Upper lobe of left lung (tissue), 6 donors: ENCODE results near the gene NAA30. TPM values are rescaled to one million over a fixed set of nuclear protein-coding genes. Genes with fewer than 3 reads are reported as not detected.

Source experiments
- ATAC-seq, 2 donors: fragments of 200-7000 bp; cut with Tn5 transposase; one replicate each; pipeline ENCODE4 v1.9.1; 2022; ENCODE audit warnings: mild to moderate bottlenecking in 2 of 2, moderate library complexity in 2 of 2; ENCODE audit not compliant: low FRiP score in 2 of 2
- DNase-seq, 2 donors: peaks; one replicate each; pipeline ENCODE4 v3.0.0-alpha.2; 2019 to 2020
- H3K27ac ChIP-seq, 4 donors: fragments of 200-600 bp; sonication (generic); one replicate each; pipeline ENCODE4 v1.5.1; 2016 to 2019
- H3K27me3 ChIP-seq, 4 donors: fragments of 200-600 bp; sonication (generic); one replicate each; pipeline ENCODE4 v1.5.1; 2017 to 2019
- H3K36me3 ChIP-seq, 4 donors: fragments of 200-600 bp; sonication (generic); one replicate each; pipeline ENCODE4 v1.5.1; 2016 to 2019
- H3K4me1 ChIP-seq, 4 donors: fragments of 200-600 bp; sonication (generic); one replicate each; pipeline ENCODE4 v1.5.1; 2018 to 2019
- H3K4me3 ChIP-seq, 4 donors: fragments of 200-600 bp; sonication (generic); one replicate each; pipeline ENCODE4 v1.5.1; 2017 to 2019; ENCODE audit warnings: mild to moderate bottlenecking in 2 of 4, moderate library complexity in 1 of 4
- H3K9me3 ChIP-seq, 4 donors: fragments of 200-600 bp; sonication (generic); one replicate each; pipeline ENCODE4 v1.5.1; 2018 to 2019
- EP300 ChIP-seq, 4 donors: sonication (generic); formaldehyde crosslinking; IDR thresholded peaks; one replicate each; pipeline ENCODE4 v1.5.1; 2017; ENCODE audit warnings: antibody characterized with exemption in 4 of 4, control low read depth in 2 of 4
- POLR2A ChIP-seq, 4 donors: fragments of 450-650 bp; IDR thresholded peaks; one replicate each; pipeline ENCODE4 v1.5.1; 2016 to 2017; ENCODE audit warnings: antibody characterized with exemption in 4 of 4, mild to moderate bottlenecking in 2 of 4
- POLR2AphosphoS5 ChIP-seq, 2 donors: sonication (generic); formaldehyde crosslinking; IDR thresholded peaks; one replicate each; pipeline ENCODE4 v1.5.1; 2017; ENCODE audit warnings: antibody characterized with exemption in 2 of 2
- WGBS, 2 donors: methylation state at CpG; one replicate each; pipeline ENCODE4 v1.1.5; 2017 to 2018; 5-methylcytosine and 5-hydroxymethylcytosine counted together
- total RNA-seq, 6 donors: library from RNA; depleted of rRNA in 4 of 6; stranded (reverse); fragments of >200 nt in 4 of 6; gene quantifications; one replicate each; pipeline versions ENCODE4 v1.1.0 to v1.2.1, GENCODE V29; 2016 to 2021
- TF ChIP-seq, protein P1 (sequence below), 6 experiments: fragments of 450-650 bp in 4 of 6; fragments of 200-600 bp in 2 of 6; sonication (generic) in 2 of 6; IDR thresholded peaks; one replicate each; pipeline ENCODE4 v1.5.1; 2016 to 2019; ENCODE audit warnings: antibody characterized with exemption in 6 of 6
- donor health status: DM: no; HTN: no; CAD: no; lungs with moderate emphysema.
- donor health status: DM: no; HTN: yes; CAD: no; lungs with severe emphysema.

NAA30 gene
- total RNA-seq, 6 donors from 2014 or later = 3.0 to 23.9 (median 10.0) TPM

- Histone ChIP-seq H3K27me3 (no peaks in the 10 kb centered on the region), H3K4me3 (no peak overlapping the region), H3K36me3 (no peaks in the 10 kb centered on the region), H3K9me3 (no peaks in the 10 kb centered on the region), H3K4me1 (peaks cover 14 to 25% (median 22%) of the 10 kb centered on the region in 4 donors), H3K27ac (no peak overlapping the region)
- ATAC-seq (no peak), DNase-seq (peak in 1 of 2 donors; percentile 51)
- no peak for TF ChIP-seq POLR2A (IDR thresholded peaks at IDR 0.05)
- no peak for TF ChIP-seq POLR2AphosphoS5 (IDR thresholded peaks at IDR 0.05)
- TF ChIP-seq, protein P1, sequence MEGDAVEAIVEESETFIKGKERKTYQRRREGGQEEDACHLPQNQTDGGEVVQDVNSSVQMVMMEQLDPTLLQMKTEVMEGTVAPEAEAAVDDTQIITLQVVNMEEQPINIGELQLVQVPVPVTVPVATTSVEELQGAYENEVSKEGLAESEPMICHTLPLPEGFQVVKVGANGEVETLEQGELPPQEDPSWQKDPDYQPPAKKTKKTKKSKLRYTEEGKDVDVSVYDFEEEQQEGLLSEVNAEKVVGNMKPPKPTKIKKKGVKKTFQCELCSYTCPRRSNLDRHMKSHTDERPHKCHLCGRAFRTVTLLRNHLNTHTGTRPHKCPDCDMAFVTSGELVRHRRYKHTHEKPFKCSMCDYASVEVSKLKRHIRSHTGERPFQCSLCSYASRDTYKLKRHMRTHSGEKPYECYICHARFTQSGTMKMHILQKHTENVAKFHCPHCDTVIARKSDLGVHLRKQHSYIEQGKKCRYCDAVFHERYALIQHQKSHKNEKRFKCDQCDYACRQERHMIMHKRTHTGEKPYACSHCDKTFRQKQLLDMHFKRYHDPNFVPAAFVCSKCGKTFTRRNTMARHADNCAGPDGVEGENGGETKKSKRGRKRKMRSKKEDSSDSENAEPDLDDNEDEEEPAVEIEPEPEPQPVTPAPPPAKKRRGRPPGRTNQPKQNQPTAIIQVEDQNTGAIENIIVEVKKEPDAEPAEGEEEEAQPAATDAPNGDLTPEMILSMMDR (IDR thresholded peaks at IDR 0.05) = no peak
- no peak for TF ChIP-seq EP300 (IDR thresholded peaks at IDR 0.05)
Observed at GRCh38 chr14:57388067-57388466, 2.3 kb upstream of the NAA30 start.

DNA sequence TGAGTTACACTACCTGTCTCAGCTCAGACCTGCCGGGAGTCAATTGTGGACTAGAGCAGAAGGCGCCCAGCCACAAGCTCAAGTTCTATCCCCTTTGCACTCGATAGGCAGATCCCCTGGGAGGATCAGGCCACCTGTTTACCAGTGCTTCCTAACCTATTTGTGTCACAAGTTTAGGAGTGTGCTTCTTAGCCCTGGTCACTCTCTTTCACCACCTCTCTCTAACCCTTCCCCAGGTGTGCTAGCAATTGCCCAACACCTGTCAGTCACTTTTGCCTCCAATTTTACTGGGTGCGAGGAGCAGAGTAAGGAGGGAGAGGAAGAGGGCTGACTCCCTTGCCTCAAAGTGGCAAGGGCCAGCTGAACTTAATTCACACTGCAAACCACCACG, 745 bp upstream of the NAA30 start:
- 52 to 59% methylated on average over 5 of the region's 5 CpGs for WGBS, 2 donors
- H3K4me3 ChIP-seq = peak overlapping the region; percentile 55 to 93 (median 75)
- no peaks in the 10 kb centered on the region for H3K27me3 ChIP-seq
- ATAC-seq (no peak), DNase-seq (peak in 1 of 2 donors; percentile 26)
- H3K36me3 ChIP-seq = no peaks in the 10 kb centered on the region
- H3K4me1 ChIP-seq = peaks cover 25 to 34% (median 25%) of the 10 kb centered on the region in 4 donors
- H3K27ac ChIP-seq = peak overlapping the region; percentile 81 to 91 (median 90)
- no peaks in the 10 kb centered on the region for H3K9me3 ChIP-seq
- TF ChIP-seq, protein P1 (IDR thresholded peaks at IDR 0.05) = no peak
- TF ChIP-seq EP300 (IDR thresholded peaks at IDR 0.05) = no peak
- TF ChIP-seq POLR2A (IDR thresholded peaks at IDR 0.05) = no peak
- TF ChIP-seq POLR2AphosphoS5 (IDR thresholded peaks at IDR 0.05) = no peak

DNA sequence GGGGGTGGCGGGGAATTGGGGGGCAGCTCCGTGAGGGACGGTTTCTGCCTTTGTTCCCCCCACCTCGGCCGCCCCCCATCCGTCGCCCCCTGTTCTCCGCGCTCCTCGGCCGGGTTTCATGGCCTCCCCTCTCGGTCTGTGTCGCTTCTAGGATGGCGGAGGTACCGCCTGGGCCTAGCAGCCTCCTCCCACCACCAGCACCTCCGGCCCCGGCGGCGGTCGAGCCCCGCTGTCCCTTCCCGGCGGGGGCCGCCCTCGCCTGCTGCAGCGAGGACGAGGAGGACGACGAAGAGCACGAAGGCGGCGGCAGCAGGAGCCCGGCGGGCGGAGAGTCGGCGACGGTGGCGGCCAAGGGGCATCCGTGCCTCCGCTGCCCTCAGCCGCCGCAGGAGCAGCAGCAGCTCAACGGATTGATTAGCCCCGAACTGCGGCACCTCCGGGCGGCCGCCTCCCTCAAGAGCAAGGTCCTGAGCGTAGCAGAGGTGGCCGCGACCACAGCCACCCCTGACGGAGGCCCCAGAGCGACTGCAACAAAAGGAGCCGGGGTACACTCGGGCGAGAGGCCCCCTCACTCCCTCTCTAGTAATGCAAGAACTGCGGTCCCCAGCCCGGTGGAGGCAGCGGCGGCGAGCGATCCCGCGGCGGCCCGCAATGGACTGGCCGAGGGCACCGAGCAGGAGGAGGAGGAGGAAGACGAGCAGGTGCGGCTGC, 575 bp downstream of the NAA30 start:
- no peaks in the 10 kb centered on the region for H3K9me3 ChIP-seq
- peak overlapping the region; percentile 81 to 91 (median 90) for H3K27ac ChIP-seq
- 0 to 1% methylated on average over 2 to 46 of the region's 71 CpGs for WGBS, 2 donors
- peak overlapping the region; percentile 55 to 93 (median 75) for H3K4me3 ChIP-seq
- no peaks in the 10 kb centered on the region for H3K36me3 ChIP-seq
- ATAC-seq (peak; percentile 66 to 79), DNase-seq (peak; percentile 38 to 91)
- no peak for TF ChIP-seq EP300 (IDR thresholded peaks at IDR 0.05)
- no peak for TF ChIP-seq POLR2AphosphoS5 (IDR thresholded peaks at IDR 0.05)
- TF ChIP-seq, protein P1 (IDR thresholded peaks at IDR 0.05) = no peak
- no peak for TF ChIP-seq POLR2A (IDR thresholded peaks at IDR 0.05)
- H3K4me1 ChIP-seq = peaks cover 25 to 34% (median 25%) of the 10 kb centered on the region in 4 donors
- H3K27me3 ChIP-seq = no peaks in the 10 kb centered on the region

DNA sequence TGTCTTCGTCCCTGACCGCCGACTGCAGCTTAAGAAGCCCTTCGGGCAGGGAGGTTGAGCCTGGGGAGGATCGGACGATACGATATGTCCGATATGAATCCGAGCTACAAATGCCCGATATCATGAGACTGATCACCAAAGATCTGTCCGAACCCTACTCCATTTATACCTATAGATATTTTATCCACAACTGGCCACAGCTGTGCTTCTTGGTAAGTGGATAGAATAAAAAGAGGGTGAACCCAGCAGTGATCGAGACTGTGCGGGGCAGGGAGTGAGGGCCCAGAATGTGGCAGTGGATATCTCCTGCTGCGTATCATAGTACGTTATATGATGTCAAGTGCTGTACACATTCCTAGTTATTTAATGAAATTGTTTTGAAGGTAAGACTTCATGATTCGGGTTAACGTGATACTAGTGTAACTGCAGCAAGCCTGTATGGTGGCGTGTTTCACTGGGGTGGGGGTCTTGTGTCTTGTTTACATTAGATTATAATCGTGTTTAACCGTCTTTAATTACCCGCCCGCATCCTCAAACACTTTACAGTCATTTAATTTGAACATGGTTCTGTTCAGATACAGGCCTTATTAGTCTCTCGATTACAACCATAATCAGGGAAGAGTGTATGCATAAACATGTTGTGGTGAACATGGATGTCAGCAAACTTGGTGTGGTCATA, 1.3 kb downstream of the NAA30 start:
- ATAC-seq (no peak), DNase-seq (no peak)
- Histone ChIP-seq H3K36me3 (no peaks in the 10 kb centered on the region), H3K9me3 (no peaks in the 10 kb centered on the region), H3K27me3 (no peaks in the 10 kb centered on the region), H3K4me1 (peaks cover 25 to 34% (median 25%) of the 10 kb centered on the region in 4 donors), H3K4me3 (peak overlapping the region; percentile 55 to 93 (median 75)), H3K27ac (peak overlapping the region; percentile 81 to 91 (median 90))
- TF ChIP-seq POLR2AphosphoS5 (IDR thresholded peaks at IDR 0.05) (no peak), EP300 (IDR thresholded peaks at IDR 0.05) (no peak), POLR2A (IDR thresholded peaks at IDR 0.05) (no peak)
- TF ChIP-seq, protein P1 (IDR thresholded peaks at IDR 0.05) = no peak
- WGBS, 2 donors = 29 to 30% methylated on average over 23 of the region's 23 CpGs
